GM15510 (cell line): ENCODE data around the gene TMEM209.
A peak's percentile ranks its signal among the peaks of the same experiment; 100 is the strongest.

Experiments used
- POLR2A ChIP-seq: IDR thresholded peaks from 3 replicates; pipeline ENCODE4 v1.6.1; 2011; ENCODE audit warnings: borderline replicate concordance; ENCODE audit not compliant: insufficient read length; ENCODE audit errors: extremely low read depth

Gene TMEM209

GRCh38 chr7:130205084-130205947, at the start of gene TMEM209:
Gene TMEM209 (minus strand): TSS chr7:130205406. CDS start chr7:130205375, 31 bp downstream.
- TF ChIP-seq POLR2A: peak; percentile 94

DNA sequence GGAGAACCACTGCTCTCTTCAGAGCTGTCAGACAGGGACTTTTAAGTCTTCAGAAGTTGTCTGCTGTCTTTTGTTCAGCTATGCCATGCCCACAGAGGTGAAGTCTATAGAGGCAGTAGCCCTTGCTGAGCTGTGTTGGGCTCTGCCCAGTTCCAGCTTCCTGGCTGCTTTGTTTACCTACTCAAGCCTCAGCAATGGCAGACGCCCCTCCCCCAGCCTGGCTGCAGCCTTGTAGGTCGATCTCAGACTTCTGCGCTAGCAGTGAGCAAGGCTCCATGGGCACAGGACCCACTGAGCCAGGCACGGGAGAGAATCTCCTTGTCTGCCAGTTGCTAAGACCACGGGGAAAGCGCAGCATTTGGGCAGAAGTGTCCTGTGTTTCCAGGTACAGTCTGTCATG, 49.3 kb upstream of the TMEM209 start:
- no peak for TF ChIP-seq POLR2A

- no peak for TF ChIP-seq POLR2A
Measured at GRCh38 chr7:130242198-130243014, 37.2 kb upstream of the TMEM209 start.

DNA sequence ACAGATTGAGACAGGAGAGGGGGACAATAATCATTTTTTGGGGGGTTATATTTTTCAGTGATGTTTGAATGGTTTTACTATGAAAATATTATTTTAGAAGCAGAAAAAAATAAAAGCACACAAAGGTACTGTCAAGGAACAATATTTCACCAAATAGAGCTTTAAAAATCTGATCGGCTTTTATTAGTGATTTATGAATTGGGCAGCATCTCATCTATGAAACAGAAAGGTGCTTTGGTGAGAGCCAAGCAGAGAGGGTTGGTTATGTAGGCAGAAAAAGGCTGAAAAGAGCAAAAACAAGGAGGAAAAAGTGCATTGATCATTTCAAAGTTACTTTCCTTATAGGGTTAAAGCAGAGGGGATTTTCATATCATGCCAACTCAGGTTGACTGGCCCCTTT, 35.0 kb upstream of the TMEM209 start:
- TF ChIP-seq POLR2A: no peak

- TF ChIP-seq POLR2A: no peak
Measured at GRCh38 chr7:130234078-130234477, 28.9 kb upstream of the TMEM209 start.

DNA sequence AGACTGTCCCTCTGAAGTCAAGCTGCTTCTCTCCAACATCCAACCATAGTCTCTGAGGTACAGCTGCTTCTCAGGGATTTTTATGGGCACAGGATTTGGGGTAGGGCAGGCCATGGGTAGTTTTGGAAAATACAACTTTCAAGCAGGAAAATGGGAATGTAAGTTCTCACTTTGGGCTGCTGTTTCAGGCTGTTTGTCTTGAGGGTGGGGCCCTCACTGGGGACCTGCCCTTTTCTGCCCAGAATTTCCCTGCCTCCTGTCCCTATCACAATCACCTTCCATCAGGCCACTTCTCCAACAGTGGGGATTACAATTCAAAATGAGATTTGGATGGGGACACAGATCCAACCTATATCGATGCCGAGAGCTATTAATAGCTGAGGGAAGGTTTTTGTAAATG, 27.0 kb upstream of the TMEM209 start:
- no peak for TF ChIP-seq POLR2A

- no peak for TF ChIP-seq POLR2A
Measured at GRCh38 chr7:130231792-130232191, 26.6 kb upstream of the TMEM209 start.

GRCh38 chr7:130228840-130229502, 23.8 kb upstream of the TMEM209 start:
- no peak for TF ChIP-seq POLR2A

DNA sequence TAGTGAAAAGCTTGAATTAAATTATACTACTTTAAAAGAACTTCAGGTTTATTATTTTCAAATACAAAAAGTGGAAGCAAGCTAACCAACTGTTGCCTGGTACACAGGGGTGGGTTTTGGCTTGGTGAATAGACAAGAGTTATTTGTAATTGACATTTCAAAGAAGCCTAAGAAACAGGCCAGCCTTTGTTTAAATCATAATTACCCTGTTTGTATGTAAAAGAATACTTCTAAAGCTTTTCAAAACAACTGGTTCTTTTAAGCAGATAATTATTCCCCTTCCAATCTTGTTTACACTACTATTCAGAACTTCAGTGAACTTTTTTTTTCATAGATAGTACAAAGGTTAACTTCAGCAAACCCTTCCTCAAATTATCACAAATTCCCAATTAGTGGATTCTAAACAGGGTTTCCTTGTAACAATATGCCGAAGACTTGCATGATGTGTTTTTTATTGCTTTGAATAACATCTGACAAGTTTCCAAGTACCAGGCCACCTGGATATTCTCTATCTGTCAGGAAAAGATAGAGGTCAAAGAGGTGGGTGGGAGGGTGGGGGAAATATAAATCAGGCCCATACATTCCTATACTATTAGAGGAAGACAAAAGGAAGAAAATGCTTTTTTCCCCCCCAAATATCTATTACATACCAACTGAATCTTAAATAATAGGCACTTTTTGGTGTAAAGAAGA, 22.8 kb upstream of the TMEM209 start:
- TF ChIP-seq POLR2A: no peak

GRCh38 chr7:130226333-130226732, 21.1 kb upstream of the TMEM209 start:
- TF ChIP-seq POLR2A: no peak

DNA sequence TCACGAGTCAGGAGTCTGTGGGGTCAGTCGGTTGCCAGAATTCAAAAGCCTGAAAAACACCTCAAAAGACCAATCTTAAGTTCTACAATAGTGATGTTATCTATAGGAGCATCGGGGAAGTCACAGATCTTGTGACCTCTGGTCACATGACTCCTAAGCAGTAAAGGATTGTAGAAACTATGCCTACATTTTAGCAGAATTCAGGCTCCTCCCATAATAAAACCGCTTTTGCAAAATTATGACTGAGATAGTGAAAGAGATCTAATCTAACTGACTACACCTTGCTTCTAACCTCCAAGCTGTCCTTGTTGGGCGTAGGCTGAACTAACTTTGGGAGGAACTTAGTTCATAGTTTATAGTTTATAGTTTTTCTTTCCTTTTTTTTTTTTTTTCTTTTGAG, 19.0 kb upstream of the TMEM209 start:
- no peak for TF ChIP-seq POLR2A

- TF ChIP-seq POLR2A: no peak
Measured at GRCh38 chr7:130223646-130224045, 18.4 kb upstream of the TMEM209 start.

DNA sequence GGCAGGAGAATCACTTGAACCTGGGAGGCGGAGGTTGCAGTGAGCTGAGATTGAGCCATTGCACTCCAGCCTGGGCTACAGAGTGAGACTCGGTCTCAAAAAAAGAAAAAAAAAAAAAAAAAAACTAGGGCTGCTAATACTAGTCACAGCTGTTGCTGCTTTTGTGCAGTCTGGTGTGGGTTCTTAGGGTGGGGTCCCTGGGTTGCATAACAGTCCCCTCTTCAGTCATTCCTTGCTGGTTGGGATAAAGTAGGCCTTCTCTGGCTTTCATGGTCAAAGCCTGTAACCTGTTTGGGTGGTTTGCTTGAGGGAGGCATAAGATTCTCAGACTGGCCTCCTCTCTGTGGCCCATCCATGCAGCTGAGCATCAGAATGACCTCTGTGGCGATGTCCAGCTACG, 16.5 kb upstream of the TMEM209 start:
- TF ChIP-seq POLR2A: no peak

- TF ChIP-seq POLR2A: no peak
Measured at GRCh38 chr7:130219871-130220270, 14.7 kb upstream of the TMEM209 start.
